Measurements from ENCODE around the gene ARMH4. TPM values are rescaled to one million over a fixed set of nuclear protein-coding genes. Genes with fewer than 3 reads are reported as not detected.

The ARMH4 gene
- total and polyA plus RNA-seq, 2 donors (not counting 1 experiment from before 2014, with no cell fraction given), result not detected

Small RNA genes within 50 kb of the gene (small RNA-seq; reads per million reads assigned to genes)
- gene RN7SL598P (ENCODE audit: insufficient read length, low read depth, low replicate concordance), result not detected

Other genes with a start within 250 kb of the ARMH4 start
- gene ACTR10, start 47.9 kb upstream of the ARMH4 start, total RNA-seq, result 34.1 and 40.6 TPM in 2 replicates
- 28.7 and 44.7 TPM in 2 replicates for gene ACTR10, start 47.9 kb upstream of the ARMH4 start, polyA plus RNA-seq
- gene PSMA3, start 92.6 kb upstream of the ARMH4 start, total RNA-seq, result 98.1 and 99.2 TPM in 2 replicates
- gene PSMA3, start 92.6 kb upstream of the ARMH4 start, polyA plus RNA-seq, result 57.3 and 77.1 TPM in 2 replicates
- gene ARID4A, start 146.3 kb upstream of the ARMH4 start, total RNA-seq, result 87.0 and 90.0 TPM in 2 replicates
- gene ARID4A, start 146.3 kb upstream of the ARMH4 start, polyA plus RNA-seq, result 9.4 and 19.2 TPM in 2 replicates
- gene TOMM20L, start 243.7 kb upstream of the ARMH4 start, total RNA-seq, result 0.70 and 1.3 TPM in 2 replicates
- not detected in 2 replicates for gene TOMM20L, start 243.7 kb upstream of the ARMH4 start, polyA plus RNA-seq

Measured in B cell (primary cell).